HG03108 (cell line): ENCODE results near the gene ZNF598.

Source experiments
- ATAC-seq: cut with Tn5 transposase; IDR thresholded peaks from one replicate; pipeline ENCODE4 v1.9.1; 2021; ENCODE audit warnings: moderate library complexity; ENCODE audit not compliant: unreplicated experiment

The ZNF598 gene

GRCh38 chr16:2008009-2008526, 1.6 kb downstream of the ZNF598 start:
- no peak for ATAC-seq

GRCh38 chr16:2007081-2007836, 2.4 kb downstream of the ZNF598 start:
- ATAC-seq = no peak

DNA sequence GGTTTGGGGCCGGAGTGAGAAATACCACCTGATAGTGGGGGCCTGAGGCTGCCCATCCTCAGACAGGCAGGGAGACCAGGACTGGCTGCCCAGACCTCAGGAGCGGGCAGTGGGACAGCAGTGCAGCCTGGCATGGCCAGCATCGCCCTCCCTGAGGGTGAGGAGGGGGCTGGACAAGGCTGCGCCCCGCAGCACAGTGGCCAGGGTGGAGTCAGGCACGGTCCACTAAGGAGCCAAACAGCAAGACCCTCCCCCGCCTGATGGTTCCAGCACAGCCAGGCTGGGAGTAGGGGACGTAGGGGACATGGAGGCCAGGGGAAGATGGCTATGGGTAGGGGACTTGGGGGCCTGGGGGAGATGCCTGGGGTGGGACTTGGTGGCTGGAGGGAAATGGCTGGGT, 3.3 kb downstream of the ZNF598 start:
- no peak for ATAC-seq

DNA sequence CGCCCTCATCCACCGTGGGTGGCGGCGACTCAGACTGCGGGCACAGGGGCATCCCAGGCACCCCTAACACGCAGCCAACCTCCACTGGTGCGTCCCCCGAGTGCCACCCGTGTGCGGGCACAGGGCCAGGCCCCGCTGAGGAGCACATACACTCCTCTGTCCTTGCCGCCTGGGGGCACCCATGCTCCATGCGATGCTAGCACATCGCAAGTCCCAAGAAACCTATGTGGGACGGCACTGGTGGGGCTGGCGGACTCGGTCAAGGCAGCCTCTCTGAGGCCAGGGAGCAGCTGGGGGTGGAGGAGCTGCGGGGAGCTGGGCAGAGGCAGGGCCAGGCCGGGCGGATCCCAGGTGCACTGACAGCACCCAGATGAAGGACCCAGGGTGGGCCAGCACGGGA, 4.0 kb downstream of the ZNF598 start:
- no peak for ATAC-seq

DNA sequence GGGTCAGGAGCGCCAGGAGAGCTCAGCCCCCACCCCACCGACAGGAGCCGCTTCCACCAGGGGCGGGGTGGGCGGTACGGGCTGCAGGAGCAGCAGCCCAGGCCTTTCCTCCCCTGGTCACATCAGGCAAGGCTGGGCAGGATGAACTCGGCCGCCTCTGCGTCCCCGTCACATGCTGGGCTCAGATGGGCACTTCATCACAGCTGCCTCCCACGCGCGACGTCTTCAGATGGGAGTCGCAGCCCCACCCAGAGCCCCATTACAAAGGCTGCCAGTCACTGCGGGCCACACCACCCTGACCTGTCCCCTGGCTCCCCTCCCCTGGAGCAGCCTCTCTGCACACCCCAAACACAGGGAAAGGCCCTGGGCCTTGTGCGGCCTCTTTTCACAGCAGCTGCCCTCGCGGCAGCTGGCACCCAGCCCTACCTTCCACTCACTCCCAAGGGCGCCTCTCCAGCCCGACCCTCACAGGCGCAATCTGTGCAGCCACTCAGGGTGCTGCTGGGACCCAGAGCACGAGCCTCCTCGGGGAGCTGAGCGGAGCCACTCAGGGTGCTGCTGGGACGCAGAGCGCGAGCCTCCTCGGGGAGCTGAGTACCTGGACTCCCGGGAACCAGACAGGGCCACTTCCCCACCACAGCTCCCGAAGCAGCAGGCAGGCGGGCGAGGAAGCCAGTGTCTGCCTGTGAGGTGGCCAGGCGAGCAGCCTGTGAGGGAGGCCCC, 4.7 kb downstream of the ZNF598 start:
- no peak for ATAC-seq

DNA sequence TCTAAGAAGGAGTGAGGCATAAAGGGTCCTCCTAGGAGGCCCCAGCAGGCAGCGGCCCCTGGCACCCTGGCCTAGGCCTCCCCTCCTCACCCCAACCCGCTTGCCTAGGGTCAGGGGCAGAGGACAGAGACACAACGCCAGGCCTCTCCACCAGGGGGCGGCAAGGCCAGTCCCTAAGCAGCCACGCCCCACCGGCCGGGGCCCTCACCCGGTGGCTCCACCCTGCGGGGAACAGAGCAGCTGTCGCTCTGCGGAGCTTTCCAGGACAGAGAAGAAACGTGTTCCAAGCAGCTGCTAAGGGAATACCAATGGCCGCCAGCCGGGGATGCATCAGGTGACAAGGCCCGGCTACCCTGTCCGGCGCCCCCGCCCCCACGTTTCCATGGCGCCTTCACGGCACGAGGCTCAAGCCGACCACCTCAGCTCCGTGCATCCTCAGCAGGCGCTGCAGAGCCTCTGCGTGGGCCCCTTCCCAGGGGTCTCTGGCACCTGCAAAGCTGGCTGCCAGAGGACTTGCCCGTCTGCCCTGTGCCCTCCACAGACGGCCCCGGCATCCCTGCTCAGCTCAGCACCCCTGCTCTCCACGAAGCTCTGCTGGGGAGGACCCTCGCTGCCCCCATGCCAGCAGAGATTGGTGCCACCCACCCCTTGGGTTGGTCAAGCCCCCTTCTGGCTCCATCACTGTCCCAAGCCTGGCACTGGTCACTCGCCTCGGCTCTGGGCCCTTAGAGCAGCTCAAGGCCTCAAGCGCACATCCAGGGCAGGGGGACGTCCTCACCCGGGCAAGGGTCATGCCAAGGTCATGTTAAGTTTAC, 5.6 kb downstream of the ZNF598 start:
- peak; percentile 58 for ATAC-seq

- ATAC-seq = no peak
Observed at GRCh38 chr16:2003231-2003826, 6.3 kb downstream of the ZNF598 start.

GRCh38 chr16:2002406-2003230, 7.0 kb downstream of the ZNF598 start:
- ATAC-seq = no peak

GRCh38 chr16:2001456-2002355, 7.9 kb downstream of the ZNF598 start:
- no peak for ATAC-seq

GRCh38 chr16:2001035-2001434, 8.6 kb downstream of the ZNF598 start:
- ATAC-seq = no peak

- no peak for ATAC-seq
Observed at GRCh38 chr16:1999866-2000514, 9.6 kb downstream of the ZNF598 start.

DNA sequence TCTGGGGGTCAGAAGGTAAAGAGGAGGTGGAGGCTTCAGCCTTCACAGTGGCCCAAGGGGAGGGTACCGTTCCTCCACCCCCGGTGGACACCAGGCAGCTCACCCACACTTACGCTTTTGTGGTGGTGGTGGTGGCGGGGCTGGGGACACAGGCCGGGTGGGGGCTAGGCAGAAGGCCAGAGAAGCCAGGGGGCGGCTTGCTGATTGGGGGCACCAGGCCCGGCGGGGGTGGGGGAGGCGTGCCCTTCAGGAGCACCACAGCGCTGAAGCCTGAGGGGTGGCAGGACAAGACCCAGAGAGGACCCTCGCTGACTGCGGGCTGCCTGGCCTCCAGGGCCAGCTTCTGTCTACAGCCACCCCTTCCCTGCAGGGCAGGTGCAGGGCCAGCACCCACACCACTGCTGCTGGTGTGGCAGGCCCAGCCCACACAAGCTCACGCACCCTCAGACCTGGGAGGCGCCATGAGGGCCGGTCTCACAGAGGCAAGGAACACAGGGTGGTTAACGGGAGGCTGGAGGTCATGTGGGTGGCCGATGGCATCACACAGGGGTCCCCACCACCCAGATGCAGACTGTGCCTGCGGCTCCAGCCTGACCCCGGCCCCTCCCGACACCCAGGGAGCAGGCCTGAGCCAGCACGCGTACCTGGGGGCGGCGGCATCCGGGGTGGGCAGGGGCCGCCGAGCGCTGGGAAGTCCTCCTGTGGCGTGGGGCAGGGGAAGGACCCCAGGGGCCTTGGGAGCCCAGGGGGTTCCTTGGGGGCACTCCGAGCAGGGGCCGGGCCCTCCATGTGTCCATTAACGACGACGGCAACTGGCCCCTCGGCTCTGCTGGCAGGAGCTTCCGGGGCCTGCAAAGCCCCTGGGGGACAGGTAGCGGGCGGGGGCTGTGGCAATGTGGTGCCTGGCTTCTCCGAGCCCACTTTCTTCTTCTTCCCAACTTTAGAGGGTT, 10.5 kb downstream of the ZNF598 start:
- ATAC-seq = no peak

- ATAC-seq = no peak
Observed at GRCh38 chr16:1998360-1998835, 11.2 kb downstream of the ZNF598 start.

GRCh38 chr16:1997494-1998359, 11.9 kb downstream of the ZNF598 start:
- ATAC-seq = no peak

DNA sequence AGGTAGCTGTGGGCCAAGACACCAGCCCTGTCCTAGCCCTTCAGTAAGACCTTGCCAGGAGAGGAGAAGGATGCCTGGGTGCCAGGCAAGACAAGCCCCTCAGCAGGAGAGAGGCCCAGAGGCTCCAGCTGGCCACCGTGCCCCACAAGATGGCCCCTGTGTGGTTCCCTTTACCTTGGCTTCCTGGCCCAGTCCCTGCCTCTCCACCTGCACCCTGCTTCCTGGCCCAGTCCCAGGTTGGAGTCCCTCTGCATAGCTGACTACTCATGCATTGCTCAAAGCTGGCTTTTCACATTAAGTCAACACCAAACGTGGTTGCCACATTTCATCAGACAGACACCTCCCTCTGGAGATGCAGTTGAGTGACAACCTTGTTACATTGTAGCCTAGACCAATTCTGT, 15.9 kb downstream of the ZNF598 start:
- ATAC-seq = no peak

DNA sequence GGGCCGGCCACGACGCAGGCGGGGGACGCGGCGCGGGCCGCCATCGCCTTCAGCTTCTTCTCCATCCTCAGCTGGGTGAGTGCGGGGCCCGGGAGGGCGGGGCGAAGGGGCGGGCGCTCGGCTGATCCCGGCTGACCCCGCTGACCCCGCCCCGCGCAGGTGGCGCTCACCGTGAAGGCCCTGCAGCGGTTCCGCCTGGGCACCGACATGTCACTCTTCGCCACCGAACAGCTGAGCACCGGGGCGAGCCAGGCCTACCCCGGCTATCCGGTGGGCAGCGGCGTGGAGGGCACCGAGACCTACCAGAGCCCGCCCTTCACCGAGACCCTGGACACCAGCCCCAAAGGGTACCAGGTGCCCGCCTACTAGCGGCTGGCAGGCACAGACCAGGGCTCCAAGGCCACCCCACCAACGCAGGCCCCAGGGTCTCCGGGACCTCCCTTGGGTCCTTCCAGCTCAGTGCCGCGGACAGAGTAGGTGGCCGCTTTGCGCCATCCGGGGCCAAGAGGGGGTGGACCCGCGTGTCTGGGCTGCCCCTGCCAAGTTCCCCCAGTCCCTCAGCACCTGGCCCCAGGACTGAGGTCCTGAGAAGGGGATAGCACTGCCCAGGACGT, 16.8 kb downstream of the ZNF598 start:
- no peak for ATAC-seq
